Right lobe of liver (tissue), 4 donors: ENCODE results near the gene PIP5K1B.

Source experiments
- POLR2A ChIP-seq: fragments of 450-650 bp; IDR thresholded peaks from one replicate; pipeline ENCODE4 v1.6.1; 2017; ENCODE audit warnings: antibody characterized with exemption, mild to moderate bottlenecking
- TF ChIP-seq, protein P1 (sequence below), 4 donors: fragments of 200-600 bp in 3 of 4; fragments of 450-650 bp in 1 of 4; IDR thresholded peaks; one replicate each; pipeline versions ENCODE4 v1.5.1 to v1.8.0; 2016 to 2022; ENCODE audit warnings: antibody characterized with exemption in 4 of 4, mild to moderate bottlenecking in 2 of 4
- donor health status: DM: no; HTN: no; CAD: no.
- donor health status: DM: no; HTN: no; CAD: no.
- donor health status: DM: no; HTN: yes; CAD: no.

DNA sequence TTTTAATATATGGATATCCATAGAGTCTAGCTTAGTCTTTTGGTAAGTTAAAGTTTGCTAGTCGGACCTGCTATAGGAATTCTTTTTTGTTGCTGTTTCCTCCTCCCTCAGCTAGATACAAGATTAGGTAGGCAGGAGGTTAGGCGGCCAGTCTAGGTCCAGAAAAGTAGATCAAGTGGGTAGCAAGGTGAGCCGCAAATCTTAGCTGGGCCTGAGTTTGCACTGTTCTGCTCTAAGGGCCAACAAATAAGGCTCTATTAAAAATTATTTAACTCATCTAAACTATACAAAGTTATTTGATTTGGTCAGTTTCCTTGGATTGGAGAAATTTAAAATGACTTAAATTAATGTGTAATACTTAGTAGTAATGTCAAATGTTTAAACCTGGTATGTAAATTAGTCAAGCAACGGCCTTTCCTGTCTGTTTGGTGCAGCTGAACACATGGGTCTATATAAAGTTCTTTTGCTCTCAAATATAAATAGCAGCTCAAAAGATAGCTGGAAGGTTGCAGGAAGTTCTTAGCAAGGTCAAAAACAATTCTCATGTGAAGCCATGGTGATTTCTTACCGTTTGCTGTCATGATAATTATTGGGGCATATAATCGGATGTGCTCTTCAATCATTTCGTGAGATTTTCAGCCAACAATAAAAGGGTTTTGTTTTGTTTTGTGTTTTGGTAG lies 236.9 kb downstream of the PIP5K1B start:
- TF ChIP-seq, protein P1, sequence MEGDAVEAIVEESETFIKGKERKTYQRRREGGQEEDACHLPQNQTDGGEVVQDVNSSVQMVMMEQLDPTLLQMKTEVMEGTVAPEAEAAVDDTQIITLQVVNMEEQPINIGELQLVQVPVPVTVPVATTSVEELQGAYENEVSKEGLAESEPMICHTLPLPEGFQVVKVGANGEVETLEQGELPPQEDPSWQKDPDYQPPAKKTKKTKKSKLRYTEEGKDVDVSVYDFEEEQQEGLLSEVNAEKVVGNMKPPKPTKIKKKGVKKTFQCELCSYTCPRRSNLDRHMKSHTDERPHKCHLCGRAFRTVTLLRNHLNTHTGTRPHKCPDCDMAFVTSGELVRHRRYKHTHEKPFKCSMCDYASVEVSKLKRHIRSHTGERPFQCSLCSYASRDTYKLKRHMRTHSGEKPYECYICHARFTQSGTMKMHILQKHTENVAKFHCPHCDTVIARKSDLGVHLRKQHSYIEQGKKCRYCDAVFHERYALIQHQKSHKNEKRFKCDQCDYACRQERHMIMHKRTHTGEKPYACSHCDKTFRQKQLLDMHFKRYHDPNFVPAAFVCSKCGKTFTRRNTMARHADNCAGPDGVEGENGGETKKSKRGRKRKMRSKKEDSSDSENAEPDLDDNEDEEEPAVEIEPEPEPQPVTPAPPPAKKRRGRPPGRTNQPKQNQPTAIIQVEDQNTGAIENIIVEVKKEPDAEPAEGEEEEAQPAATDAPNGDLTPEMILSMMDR (IDR thresholded peaks at IDR 0.05), result no peak
- no peak for TF ChIP-seq POLR2A
